A549 (cell line): ENCODE measurements around the gene TEX101. TPM values are rescaled to one million over a fixed set of nuclear protein-coding genes. Genes with fewer than 3 reads are reported as not detected.
"Not testable (repeated sequence)": the region's sequence is repeated elsewhere in the genome, so short reads cannot be mapped to it uniquely, and the experiment has no call there.

Experiments
- ATAC-seq, 2 experiments: fragments of 200-7000 bp in 1 of 2; fragments of >200 bp in 1 of 2; cut with Nextera tagmentation in 1 of 2; cut with Tn5 transposase in 1 of 2; 3 replicates each; pipeline versions ENCODE4 v1.8.0 to v1.9.1; 2018 to 2020; ENCODE audit warnings: mild to moderate bottlenecking in 1 of 2, moderate library complexity in 1 of 2
- CTCF ChIA-PET: fragments of 300-600 bp; sonication (Branson Sonifier 250); formaldehyde crosslinking; extraction: SDS; loops from one replicate; lab custom pipeline; 2021; ENCODE audit warnings: antibody characterized with exemption, inconsistent platforms; lab: Yijun Ruan, JAX
- POLR2A ChIA-PET: fragments of 350-600 bp; formaldehyde crosslinking; extraction: SDS; loops from one replicate; lab custom pipeline; 2021; ENCODE audit warnings: antibody characterized with exemption, inconsistent platforms; lab: Yijun Ruan, JAX
- DNase-seq, 2 experiments: peaks; one replicate each; pipeline versions ENCODE4 v3.0.0 to v3.0.0-alpha.2; 2011 to 2016; ENCODE audit warnings: low read depth in 1 of 2, low spot score in 1 of 2
- FAIRE-seq: peaks from 2 replicates; lab custom pipeline; 2011; peaks lifted over from hg19 to GRCh38; lab: Jason Lieb, UNC
- H3K27ac ChIP-seq, 2 experiments: fragments of >200 bp; sonication (Bioruptor Twin); formaldehyde crosslinking; 3 replicates each; pipeline ENCODE4 v1.5.1; 2016 to 2017
- H3K4me1 ChIP-seq: fragments of >200 bp; sonication (Bioruptor Twin); formaldehyde crosslinking; 3 replicates; pipeline ENCODE4 v1.6.1; 2016
- H3K4me2 ChIP-seq: fragments of >200 bp; sonication (Bioruptor Twin); formaldehyde crosslinking; 3 replicates; pipeline ENCODE4 v1.6.1; 2016
- H3K4me3 ChIP-seq: fragments of >200 bp; sonication (Bioruptor Twin); formaldehyde crosslinking; 3 replicates; pipeline ENCODE4 v1.5.1; 2016
- H3K9me3 ChIP-seq: fragments of >200 bp; sonication (Bioruptor Twin); formaldehyde crosslinking; 3 replicates; pipeline ENCODE4 v1.6.1; 2016
- CBX2 ChIP-seq: fragments of 200-600 bp; sonication (generic); IDR thresholded peaks from 2 replicates; pipeline ENCODE4 v1.6.1; 2016; ENCODE audit warnings: low read depth, mild to moderate bottlenecking, borderline replicate concordance
- CBX8 ChIP-seq: fragments of 200-600 bp; sonication (generic); IDR thresholded peaks from 2 replicates; pipeline ENCODE4 v1.6.1; 2016
- CEBPB ChIP-seq, 2 experiments: fragments of >200 bp in 1 of 2; sonication (Bioruptor Twin) in 1 of 2; formaldehyde crosslinking in 1 of 2; IDR thresholded peaks; 2 replicates each; pipeline ENCODE4 v1.6.1; 2012 to 2016
- CHD2 ChIP-seq: fragments of 150-350 bp; IDR thresholded peaks from 2 replicates; pipeline ENCODE4 v1.6.1; 2014; ENCODE audit warnings: low read length; ENCODE audit not compliant: partially characterized antibody
- CTCF ChIP-seq: fragments of >200 bp; sonication (Bioruptor Twin); formaldehyde crosslinking; IDR thresholded peaks from 3 replicates; pipeline ENCODE4 v1.5.1; 2016
- FOXS1 ChIP-seq: fragments of 250-450 bp; sonication (Bioruptor Pico); IDR thresholded peaks from 2 replicates; pipeline ENCODE4 v1.5.0; 2020; ENCODE audit warnings: mild to moderate bottlenecking, moderate library complexity
- GATA3 ChIP-seq: IDR thresholded peaks from 2 replicates; pipeline ENCODE4 v1.6.1; 2012; ENCODE audit warnings: borderline replicate concordance
- HEYL ChIP-seq: fragments of 250-450 bp; sonication (Bioruptor Pico); IDR thresholded peaks from 2 replicates; pipeline ENCODE4 v1.8.0; 2021; ENCODE audit warnings: mild to moderate bottlenecking, moderate library complexity
- HOXA7 ChIP-seq: fragments of 250-450 bp; sonication (Bioruptor Pico); IDR thresholded peaks from 2 replicates; pipeline ENCODE4 v1.5.0; 2020; ENCODE audit warnings: mild to moderate bottlenecking, moderate library complexity
- JUN ChIP-seq, 2 experiments: fragments of >200 bp; sonication (Bioruptor Twin); formaldehyde crosslinking; IDR thresholded peaks; 2 replicates in 1 of 2; 3 replicates in 1 of 2; pipeline ENCODE4 v1.6.1; 2016 to 2017
- MAFK ChIP-seq: fragments of 450-650 bp; IDR thresholded peaks from 2 replicates; pipeline ENCODE4 v1.6.1; 2014; ENCODE audit not compliant: partially characterized antibody
- MYC ChIP-seq: IDR thresholded peaks from 2 replicates; pipeline ENCODE4 v1.6.1; 2012; ENCODE audit warnings: mild to moderate bottlenecking, inconsistent platforms, low read length, improper control_type of control experiment, borderline replicate concordance
- PBX3 ChIP-seq: IDR thresholded peaks from 2 replicates; pipeline ENCODE4 v1.6.1; 2012
- RARB ChIP-seq: fragments of 250-450 bp; sonication (Bioruptor Pico); IDR thresholded peaks from 2 replicates; pipeline ENCODE4 v1.8.0; 2021; ENCODE audit warnings: mild to moderate bottlenecking, moderate library complexity
- SREBF2 ChIP-seq: fragments of 450-650 bp; IDR thresholded peaks from 2 replicates; pipeline ENCODE4 v1.6.1; 2014; ENCODE audit warnings: mild to moderate bottlenecking, moderate library complexity
- TP53 ChIP-seq: fragments of 250-450 bp; sonication (Bioruptor Pico); IDR thresholded peaks from 2 replicates; pipeline ENCODE4 v1.5.0; 2021; ENCODE audit warnings: mild to moderate bottlenecking, moderate library complexity
- USF2 ChIP-seq: fragments of 450-650 bp; IDR thresholded peaks from 2 replicates; pipeline ENCODE4 v1.6.1; 2014; ENCODE audit warnings: antibody characterized with exemption
- ZC3H11A ChIP-seq: fragments of 450-650 bp; IDR thresholded peaks from 2 replicates; pipeline ENCODE4 v1.6.1; 2014; ENCODE audit warnings: antibody characterized with exemption, mild to moderate bottlenecking
- ZFP36 ChIP-seq: fragments of 450-650 bp; IDR thresholded peaks from 2 replicates; pipeline ENCODE4 v1.6.1; 2014; ENCODE audit warnings: borderline replicate concordance; ENCODE audit not compliant: partially characterized antibody
- WGBS: methylation state at CpG from one replicate; pipeline ENCODE4 v1.1.6; 2017; ENCODE audit errors: missing lambda C conversion rate; 5-methylcytosine and 5-hydroxymethylcytosine counted together
- polyA plus RNA-seq, 4 experiments: library from polyadenylated mRNA; depleted of rRNA in 3 of 4; stranded (reverse); fragments of >200 nt; fragmentation: RNase III in 1 of 4; extraction: RNeasy Plus Mini Kit Qiagen cat#74134 plus additional on column Dnase treatment in 1 of 4; gene quantifications; 2 replicates in 3 of 4; 3 replicates in 1 of 4; pipeline ENCODE4 v1.2.3, GENCODE V29; 2011 to 2017

TEX101 gene
- polyA plus RNA-seq, 2 of the 4 experiments (the other 2 are of a cell fraction), result not detected

- Histone ChIP-seq H3K27ac (no peak overlapping the region), H3K4me2 (no peak overlapping the region), H3K9me3 (peaks cover 6% of the 10 kb centered on the region; the same call in 2 of the 3 replicates), H3K4me3 (no peak overlapping the region), H3K4me1 (peaks cover 21% of the 10 kb centered on the region)
- DNase-seq (no peak), FAIRE-seq (no peak), ATAC-seq (no peak)
- 62% methylated on average over 3 of the region's 3 CpGs for WGBS
- POLR2A ChIA-PET, result no interaction called here
- CTCF ChIA-PET, result interaction anchor here (1.1 to 15.9 kb wide), 4 partner anchors 9 to 79 kb away, joined by 3 to 462 read pairs (median 8); no protein-coding TSS in a partner anchor
- TF ChIP-seq FOXS1 (CRISPR knock-in tag), result no peak
- no peak for TF ChIP-seq ZFP36
- TF ChIP-seq MAFK, result no peak
- TF ChIP-seq GATA3, result no peak
These were observed 27.0 kb downstream of the TEX101 start for GRCh38 chr19:43441716-43442115.

- ATAC-seq, FAIRE-seq, H3K4me1 ChIP-seq, H3K9me3 ChIP-seq, DNase-seq, H3K4me3 ChIP-seq, H3K27ac ChIP-seq, POLR2A ChIA-PET, H3K4me2 ChIP-seq: not testable (repeated sequence)
- CTCF ChIA-PET, result interaction anchor here (0.9 to 15.9 kb wide), 7 partner anchors 9 to 151 kb away, joined by 3 to 462 read pairs (median 85); partner anchors contain the start of genes LYPD3 and PHLDB3
- WGBS, result 94% methylated on average over 9 of the region's 9 CpGs
These were observed 29.4 kb downstream of the TEX101 start for GRCh38 chr19:43444091-43444490.

- no peak for ATAC-seq
These were observed 30.0 kb downstream of the TEX101 start for GRCh38 chr19:43444531-43445287.

More at GRCh38 chr19:43444531-43445287, 30.0 kb downstream of the TEX101 start:
- Histone ChIP-seq H3K9me3 (peaks cover 3% of the 10 kb centered on the region; the same call in 2 of the 3 replicates), H3K4me1 (peaks cover under 1% of the 10 kb centered on the region; the same call in 1 of the 3 replicates), H3K27ac (no peak overlapping the region), H3K4me2 (no peak overlapping the region), H3K4me3 (no peak overlapping the region)
- FAIRE-seq (no peak), DNase-seq (no peak)
- TF ChIP-seq SREBF2, result no peak
- TF ChIP-seq PBX3, result no peak
- no peak for TF ChIP-seq HEYL (CRISPR knock-in tag)
- no peak for TF ChIP-seq RARB (CRISPR knock-in tag)
- no peak for TF ChIP-seq TP53 (CRISPR knock-in tag)
- no peak for TF ChIP-seq HOXA7 (CRISPR knock-in tag)
- no peak for TF ChIP-seq ZFP36
- no peak for TF ChIP-seq MYC
- no peak for TF ChIP-seq CBX2
- no peak for TF ChIP-seq CHD2
- no peak for TF ChIP-seq USF2
- TF ChIP-seq JUN (IDR thresholded peaks at IDR 0.05), result no peak
- no peak for TF ChIP-seq CBX8
- no peak for TF ChIP-seq CEBPB (IDR thresholded peaks at IDR 0.05)
- no peak for TF ChIP-seq CTCF
- no peak for TF ChIP-seq ZC3H11A
- POLR2A ChIA-PET, result no interaction called here
- WGBS, result 83% methylated on average over 15 of the region's 15 CpGs
- CTCF ChIA-PET, result interaction anchor here (0.9 to 15.9 kb wide), 7 partner anchors 9 to 150 kb away, joined by 3 to 462 read pairs (median 85); partner anchors contain the start of genes LYPD3 and PHLDB3
